Measurements from ENCODE around the gene PRR15.

GRCh38 chr7:29607889-29608288 is 44.3 kb downstream of the PRR15 start:
- no peak for TF ChIP-seq YY1 (IDR thresholded peaks at IDR 0.05; ENCODE audit: low read depth)
- TF ChIP-seq REST (IDR thresholded peaks at IDR 0.05; ENCODE audit: low read depth): no peak
- TF ChIP-seq TAF1 (IDR thresholded peaks at IDR 0.05; ENCODE audit: low read depth): no peak
